ENCODE results near the gene PSMB11.
A peak's percentile ranks its signal among the peaks of the same experiment; 100 is the strongest.
"Not testable (repeated sequence)": the region's sequence is repeated elsewhere in the genome, so short reads cannot be mapped to it uniquely, and the experiment has no call there.

PSMB11 gene, protein sequence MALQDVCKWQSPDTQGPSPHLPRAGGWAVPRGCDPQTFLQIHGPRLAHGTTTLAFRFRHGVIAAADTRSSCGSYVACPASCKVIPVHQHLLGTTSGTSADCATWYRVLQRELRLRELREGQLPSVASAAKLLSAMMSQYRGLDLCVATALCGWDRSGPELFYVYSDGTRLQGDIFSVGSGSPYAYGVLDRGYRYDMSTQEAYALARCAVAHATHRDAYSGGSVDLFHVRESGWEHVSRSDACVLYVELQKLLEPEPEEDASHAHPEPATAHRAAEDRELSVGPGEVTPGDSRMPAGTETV

DNA sequence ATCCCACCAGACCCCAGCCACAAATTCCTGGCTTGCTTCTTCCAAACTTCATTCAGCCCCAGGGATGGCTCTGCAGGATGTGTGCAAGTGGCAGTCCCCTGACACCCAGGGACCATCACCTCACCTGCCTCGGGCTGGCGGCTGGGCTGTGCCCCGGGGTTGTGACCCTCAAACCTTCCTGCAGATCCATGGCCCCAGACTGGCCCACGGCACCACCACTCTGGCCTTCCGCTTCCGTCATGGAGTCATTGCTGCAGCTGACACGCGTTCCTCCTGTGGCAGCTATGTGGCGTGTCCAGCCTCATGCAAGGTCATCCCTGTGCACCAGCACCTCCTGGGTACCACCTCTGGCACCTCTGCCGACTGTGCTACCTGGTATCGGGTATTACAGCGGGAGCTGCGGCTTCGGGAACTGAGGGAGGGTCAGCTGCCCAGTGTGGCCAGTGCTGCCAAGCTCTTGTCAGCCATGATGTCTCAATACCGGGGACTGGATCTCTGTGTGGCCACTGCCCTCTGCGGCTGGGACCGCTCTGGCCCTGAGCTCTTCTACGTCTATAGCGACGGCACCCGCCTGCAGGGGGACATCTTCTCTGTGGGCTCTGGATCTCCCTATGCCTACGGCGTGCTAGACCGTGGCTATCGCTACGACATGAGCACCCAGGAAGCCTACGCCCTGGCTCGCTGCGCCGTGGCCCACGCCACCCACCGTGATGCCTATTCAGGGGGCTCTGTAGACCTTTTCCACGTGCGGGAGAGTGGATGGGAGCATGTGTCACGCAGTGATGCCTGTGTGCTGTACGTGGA is at the start of gene PSMB11:
TSS of gene PSMB11 (plus strand) at position 51 of the 804 bp plus-strand sequence. CDS start at position 65, 14 bp downstream.
- DNase-seq = no peak

DNA sequence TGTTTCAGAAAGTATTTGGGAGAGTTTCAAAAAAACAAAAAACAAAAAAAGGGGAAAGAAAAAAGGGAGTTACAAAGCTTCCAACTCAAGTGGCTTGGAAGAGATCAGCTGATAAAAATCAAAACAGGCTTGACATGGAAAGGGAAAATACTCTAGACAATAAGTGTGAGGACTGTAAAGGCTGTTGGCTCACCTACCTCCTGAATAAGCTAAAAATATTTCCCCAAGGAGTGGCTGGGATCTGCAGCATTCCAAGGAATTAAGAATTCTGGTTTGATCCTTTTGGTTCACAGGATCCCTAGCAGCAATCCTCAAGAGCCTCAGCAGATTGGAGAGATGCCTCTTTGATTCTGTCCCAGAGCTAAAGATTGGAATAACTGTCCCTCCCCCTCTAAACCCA is 48.5 kb upstream of the PSMB11 start:
- DNase-seq = no peak

- peak; percentile 26 for DNase-seq
Measured at GRCh38 chr14:22994762-22995275, 47.2 kb upstream of the PSMB11 start.

DNA sequence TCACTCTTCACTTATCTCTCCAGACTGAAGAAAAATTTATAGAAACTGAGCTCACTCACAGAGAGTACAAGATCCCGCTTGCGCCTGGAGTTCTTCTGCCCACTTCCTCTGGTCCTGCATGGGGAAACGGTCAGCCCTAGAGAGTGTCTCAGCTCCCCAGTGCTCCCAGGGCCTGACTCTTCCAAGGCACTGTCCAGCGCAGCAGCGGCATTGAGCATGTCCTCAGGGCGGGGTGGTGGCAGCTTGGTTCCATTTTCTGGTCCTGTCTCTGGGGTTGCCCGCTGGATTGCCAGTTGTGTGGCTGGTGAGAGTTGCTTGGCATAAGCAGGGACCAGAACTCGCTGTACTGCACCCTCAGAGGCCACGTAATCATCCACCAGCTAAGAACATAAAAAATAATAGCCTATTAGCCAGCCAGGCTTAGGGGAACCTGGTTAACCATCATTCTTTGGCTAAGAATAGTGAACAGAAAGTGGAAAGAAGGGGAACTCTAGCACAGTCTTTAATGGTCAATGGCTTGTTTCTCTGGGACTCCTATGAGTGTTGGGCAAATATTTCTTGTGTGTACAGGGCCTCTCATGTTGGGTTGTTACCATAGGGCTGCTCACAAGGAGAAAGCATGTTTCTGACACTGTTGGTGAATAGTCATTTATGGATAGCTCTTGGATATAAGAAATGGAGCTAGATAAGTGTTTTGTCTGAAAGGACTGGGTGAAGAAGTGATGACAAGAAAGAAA is 46.0 kb upstream of the PSMB11 start:
- DNase-seq = no peak

DNA sequence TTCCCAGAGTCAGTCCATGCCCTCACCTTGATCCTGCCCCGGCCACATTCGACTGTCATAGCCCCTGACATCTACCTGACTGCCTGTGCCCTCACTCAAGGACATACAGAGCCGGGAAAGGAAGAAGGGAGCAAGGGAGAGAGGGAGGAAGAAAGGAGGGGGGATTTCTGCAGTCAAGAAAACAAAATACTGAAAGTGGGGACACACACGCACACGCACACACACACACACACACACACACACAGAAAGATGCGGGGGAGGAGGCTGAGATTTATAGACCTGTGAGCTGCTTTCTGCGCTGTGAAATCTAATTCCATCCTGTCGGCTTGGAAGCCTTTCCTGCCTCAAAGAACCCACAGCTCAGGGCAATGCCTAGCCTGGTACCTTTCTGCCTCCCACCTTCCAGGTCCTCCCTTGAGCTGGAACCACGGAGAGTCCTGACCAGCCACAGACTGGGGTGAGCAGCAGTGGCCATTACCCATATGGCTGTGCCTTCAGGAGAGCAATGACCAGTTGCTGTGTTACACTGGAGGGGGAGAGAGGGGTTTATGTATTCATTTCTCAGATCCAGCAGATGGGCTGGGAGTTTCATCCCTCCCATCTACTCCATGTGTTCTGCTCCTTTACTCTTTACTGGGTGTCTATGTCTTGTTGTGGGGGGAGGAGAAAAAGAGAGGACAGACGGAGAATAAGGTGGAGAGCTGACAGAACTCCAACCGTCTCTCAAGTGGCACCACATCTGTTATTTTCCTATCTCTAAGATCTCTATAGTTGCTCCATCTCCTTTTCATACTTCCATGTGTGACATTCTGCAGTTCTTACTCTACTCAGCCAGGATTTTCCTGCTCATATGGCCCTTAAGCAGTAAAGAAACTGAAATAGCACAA is 45.0 kb upstream of the PSMB11 start:
- DNase-seq = no peak

DNA sequence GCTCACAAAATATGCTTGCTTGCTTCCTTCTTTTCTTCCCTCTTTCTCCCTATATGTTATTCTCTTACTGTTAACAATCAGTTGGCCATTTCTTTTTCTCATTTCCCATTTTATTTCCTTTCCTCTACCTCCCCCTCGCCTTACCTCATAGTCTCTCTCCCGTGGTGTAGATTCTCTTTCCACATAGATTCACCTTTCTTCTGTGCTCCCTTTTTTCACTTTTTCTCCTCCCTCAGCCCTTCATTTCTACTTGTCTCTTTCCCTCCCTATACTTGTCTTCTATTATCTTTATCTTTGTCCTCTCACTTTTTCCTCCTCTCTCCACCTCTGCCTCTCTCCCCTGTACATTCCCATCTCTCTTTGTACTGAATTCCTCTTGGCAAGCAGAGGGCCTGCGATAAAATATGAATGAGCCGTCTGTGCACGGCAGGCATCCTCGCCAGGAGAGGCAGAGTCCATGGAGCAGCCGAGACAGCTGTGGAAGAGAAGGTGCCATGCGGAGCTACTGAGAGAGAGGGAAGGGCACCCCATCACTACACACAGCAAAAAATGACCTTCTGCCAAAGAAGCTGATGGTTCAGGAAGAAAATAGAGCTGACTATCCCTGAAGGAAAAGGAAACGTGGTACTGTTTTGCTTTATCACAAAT is 44.2 kb upstream of the PSMB11 start:
- DNase-seq = no peak

GRCh38 chr14:22998329-22999012 is 43.5 kb upstream of the PSMB11 start:
- DNase-seq = no peak

GRCh38 chr14:23000860-23001259 is 41.2 kb upstream of the PSMB11 start:
- no peak for DNase-seq

DNA sequence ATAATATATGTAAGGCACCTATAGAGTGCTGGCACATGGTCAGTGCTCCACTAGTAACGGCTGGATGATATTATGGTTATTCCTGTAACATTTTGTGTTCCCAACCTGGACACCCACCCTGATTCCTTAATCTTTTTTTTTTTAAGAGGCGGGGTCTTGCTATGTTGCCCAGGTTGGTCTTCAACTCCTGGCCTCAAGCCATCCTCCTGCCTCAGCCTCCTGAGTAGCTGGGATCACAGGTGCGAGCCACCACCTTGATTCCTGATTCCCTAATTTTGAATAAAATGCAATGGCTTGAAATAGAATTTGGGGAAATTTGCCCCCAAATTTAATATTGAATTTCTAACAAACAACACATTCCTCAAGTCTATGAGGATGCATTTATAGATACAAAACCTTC is 39.4 kb upstream of the PSMB11 start:
- no peak for DNase-seq

GRCh38 chr14:23004274-23004673 is 37.7 kb upstream of the PSMB11 start:
- DNase-seq = not testable (repeated sequence)

GRCh38 chr14:23005451-23006187 is 36.4 kb upstream of the PSMB11 start:
- no peak for DNase-seq

- no peak for DNase-seq
Measured at GRCh38 chr14:23006188-23006534, 35.9 kb upstream of the PSMB11 start.

- peak; percentile 99 for DNase-seq
Measured at GRCh38 chr14:23006544-23007419, 35.2 kb upstream of the PSMB11 start.

DNA sequence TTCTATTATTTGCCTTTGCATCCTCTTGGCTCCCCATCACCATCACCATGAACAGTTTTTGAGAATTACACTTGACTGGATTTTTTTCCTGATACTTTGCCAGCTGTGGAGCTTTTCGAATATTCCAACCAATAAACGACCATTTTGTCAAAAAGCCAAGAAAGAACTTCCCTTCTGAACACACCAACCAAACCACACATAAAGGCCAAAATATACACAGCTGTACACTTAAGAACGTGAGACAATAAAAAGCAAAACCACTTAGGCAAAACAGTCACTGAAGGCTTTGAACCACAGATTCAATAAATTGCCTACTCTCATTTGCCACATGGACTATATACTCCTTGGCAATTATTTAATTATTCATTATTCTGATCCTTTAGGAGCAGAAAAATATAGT is 33.2 kb upstream of the PSMB11 start:
- DNase-seq = no peak

GRCh38 chr14:23009483-23009938 is 32.5 kb upstream of the PSMB11 start:
- no peak for DNase-seq

DNA sequence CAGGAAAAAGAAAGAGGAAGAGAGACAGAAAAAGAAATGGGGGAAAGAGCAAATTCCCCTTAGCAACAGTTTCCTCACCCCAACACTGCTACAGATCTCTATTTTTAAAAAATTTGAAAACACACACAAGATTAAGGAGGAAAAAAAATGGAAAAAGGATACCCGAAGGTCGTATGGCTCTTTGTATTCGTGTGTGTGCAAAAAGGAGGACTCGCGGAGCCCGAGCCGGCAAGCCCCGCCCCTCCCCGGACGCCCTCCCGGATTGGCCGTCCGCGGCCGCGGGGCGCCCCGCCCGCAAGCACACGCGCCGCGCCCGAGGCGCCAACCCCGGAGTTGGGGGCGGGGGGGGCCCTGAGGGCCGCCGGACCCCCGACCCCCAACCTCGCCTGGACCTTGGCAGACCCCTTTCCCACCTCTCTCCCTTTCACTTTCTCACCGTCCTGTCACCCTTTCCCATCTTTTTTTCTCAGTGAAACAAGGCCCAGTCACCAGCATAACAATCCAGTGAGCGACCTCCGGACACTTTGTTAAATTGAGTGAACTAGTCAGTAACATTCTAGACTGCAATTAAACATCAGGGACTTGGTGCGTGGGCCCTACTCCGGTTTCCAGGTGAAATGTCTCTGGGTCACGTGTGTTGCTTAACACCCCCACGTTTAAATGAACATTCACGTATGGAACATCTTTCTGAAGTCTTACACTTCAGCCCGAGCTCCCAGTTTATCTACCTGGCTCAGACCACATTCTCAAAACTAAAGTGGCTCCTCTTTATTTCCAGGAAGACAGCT is 31.9 kb upstream of the PSMB11 start, which contains the start of gene C14orf93:
TSS of gene C14orf93 (minus strand) at position 205 of the 788 bp plus-strand sequence. CDS start 11,120 bp downstream, outside the sequence.
- peak; percentile 84 for DNase-seq

GRCh38 chr14:23013054-23013748 is 28.8 kb upstream of the PSMB11 start:
- DNase-seq = no peak

GRCh38 chr14:23013749-23014054 is 28.3 kb upstream of the PSMB11 start:
- DNase-seq = not testable (repeated sequence)
